Measurements from ENCODE around the gene DCAF12. TPM values are rescaled to one million over a fixed set of nuclear protein-coding genes. Genes with fewer than 3 reads are reported as not detected.

DCAF12 gene
- total RNA-seq, 1 experiment from 2014 or later: 27.0 TPM

GRCh38 chr9:34145165-34145564, 18.7 kb upstream of the DCAF12 start (continued):
- TF ChIP-seq ZNF425 (CRISPR knock-in tag; conservative IDR thresholded peaks at IDR 0.05) (no peak), USF2 (CRISPR knock-in tag; IDR thresholded peaks at IDR 0.05) (no peak)

GRCh38 chr9:34143116-34143515, 16.6 kb upstream of the DCAF12 start:
- ChIA-PET POLR2A (no interaction called here), CTCF (interaction anchor here (1.6 kb wide), 1 partner anchor 12 kb away, joined by 11 read pairs; no protein-coding TSS in a partner anchor)
- Mint-ChIP-seq H3K36me3 (no peaks in the 10 kb centered on the region), H3K27me3 (ENCODE audit: low read depth) (no peaks in the 10 kb centered on the region; the same call in 1 of the 2 replicates), H3K4me1 (no peaks in the 10 kb centered on the region; the same call in 1 of the 2 replicates), H3K27ac (no peak overlapping the region), H3K4me3 (no peak overlapping the region), H3K9me3 (no peaks in the 10 kb centered on the region)
- TF ChIP-seq MXD4 (CRISPR knock-in tag; IDR thresholded peaks at IDR 0.05; ENCODE audit: borderline replicate concordance): no peak
- no peak for TF ChIP-seq MAX (CRISPR knock-in tag; IDR thresholded peaks at IDR 0.05)
- no peak for TF ChIP-seq ZSCAN18 (CRISPR knock-in tag; IDR thresholded peaks at IDR 0.05)
- no peak for TF ChIP-seq ZNF416 (CRISPR knock-in tag; IDR thresholded peaks at IDR 0.05)
- TF ChIP-seq SOX15 (CRISPR knock-in tag; IDR thresholded peaks at IDR 0.05): no peak
- TF ChIP-seq ELF4 (CRISPR knock-in tag; IDR thresholded peaks at IDR 0.05; ENCODE audit: low read depth): no peak
- TF ChIP-seq GTF2I (CRISPR knock-in tag; conservative IDR thresholded peaks at IDR 0.05): no peak
- no peak for TF ChIP-seq ZNF396 (CRISPR knock-in tag; IDR thresholded peaks at IDR 0.05; ENCODE audit: borderline replicate concordance)
- TF ChIP-seq NR1H2 (CRISPR knock-in tag; IDR thresholded peaks at IDR 0.05): no peak
- TF ChIP-seq RORB (CRISPR knock-in tag; IDR thresholded peaks at IDR 0.05): no peak
- no peak for TF ChIP-seq NFYB (CRISPR knock-in tag; conservative IDR thresholded peaks at IDR 0.05; ENCODE audit: low read depth)
- TF ChIP-seq CREM (CRISPR knock-in tag; IDR thresholded peaks at IDR 0.05): no peak
- no peak for DNase-seq (ENCODE audit: low spot score)
- ATAC-seq: no peak

- H3K4me1 Mint-ChIP-seq: no peaks in the 10 kb centered on the region; the same call in 1 of the 2 replicates
- no peak for TF ChIP-seq FOXP1 (CRISPR knock-in tag; IDR thresholded peaks at IDR 0.05; ENCODE audit: borderline replicate concordance)
- TF ChIP-seq GTF2I (CRISPR knock-in tag; conservative IDR thresholded peaks at IDR 0.05): no peak
- no peak for TF ChIP-seq MYBL2 (CRISPR knock-in tag; IDR thresholded peaks at IDR 0.05)
- no peak for TF ChIP-seq CTCF (IDR thresholded peaks at IDR 0.05)
- TF ChIP-seq JUN (CRISPR knock-in tag; IDR thresholded peaks at IDR 0.05): no peak
- TF ChIP-seq GABPB1 (CRISPR knock-in tag; IDR thresholded peaks at IDR 0.05): no peak
- TF ChIP-seq AR (CRISPR knock-in tag; IDR thresholded peaks at IDR 0.05): no peak
- no peak for TF ChIP-seq ERG (CRISPR knock-in tag; IDR thresholded peaks at IDR 0.05)
- no peak for TF ChIP-seq ATF3 (CRISPR knock-in tag; conservative IDR thresholded peaks at IDR 0.05)
- TF ChIP-seq E2F5 (CRISPR knock-in tag; IDR thresholded peaks at IDR 0.05): no peak
Observed at GRCh38 chr9:34140853-34141252, 14.4 kb upstream of the DCAF12 start.

More at GRCh38 chr9:34140853-34141252, 14.4 kb upstream of the DCAF12 start:
- ATAC-seq (no peak), DNase-seq (ENCODE audit: low spot score) (no peak)
- Mint-ChIP-seq H3K36me3 (0 out of 2 replicates have a peak, but pooled peaks cover 2% of the 10 kb centered on the region), H3K9me3 (no peaks in the 10 kb centered on the region), H3K4me3 (no peak overlapping the region), H3K27me3 (ENCODE audit: low read depth) (no peaks in the 10 kb centered on the region; the same call in 1 of the 2 replicates), H3K27ac (no peak overlapping the region)
- ChIA-PET CTCF (no interaction called here), POLR2A (no interaction called here)

All from WTC11 (cell line).